Measurements from ENCODE around the gene GH2.

DNA sequence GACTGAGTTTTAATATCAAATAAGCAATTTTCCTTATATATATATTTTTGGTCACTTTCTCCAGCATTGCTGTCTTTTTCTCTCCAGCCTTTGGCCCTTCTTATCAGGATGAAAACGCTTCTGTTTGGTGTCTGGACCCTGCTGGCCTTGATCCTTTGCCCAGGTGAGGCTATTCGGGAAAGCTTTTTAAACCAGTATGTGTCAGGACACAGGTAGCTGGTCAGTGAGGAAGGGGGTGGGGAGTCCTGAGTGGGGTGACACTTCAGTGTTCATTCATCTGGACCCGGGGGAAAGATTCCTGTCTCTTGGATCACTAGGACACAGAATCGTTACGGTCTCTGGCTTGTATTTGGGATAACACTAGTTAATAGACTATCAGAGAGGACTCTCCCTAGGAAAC lies 27.0 kb downstream of the GH2 start:
- TF ChIP-seq, protein P1, sequence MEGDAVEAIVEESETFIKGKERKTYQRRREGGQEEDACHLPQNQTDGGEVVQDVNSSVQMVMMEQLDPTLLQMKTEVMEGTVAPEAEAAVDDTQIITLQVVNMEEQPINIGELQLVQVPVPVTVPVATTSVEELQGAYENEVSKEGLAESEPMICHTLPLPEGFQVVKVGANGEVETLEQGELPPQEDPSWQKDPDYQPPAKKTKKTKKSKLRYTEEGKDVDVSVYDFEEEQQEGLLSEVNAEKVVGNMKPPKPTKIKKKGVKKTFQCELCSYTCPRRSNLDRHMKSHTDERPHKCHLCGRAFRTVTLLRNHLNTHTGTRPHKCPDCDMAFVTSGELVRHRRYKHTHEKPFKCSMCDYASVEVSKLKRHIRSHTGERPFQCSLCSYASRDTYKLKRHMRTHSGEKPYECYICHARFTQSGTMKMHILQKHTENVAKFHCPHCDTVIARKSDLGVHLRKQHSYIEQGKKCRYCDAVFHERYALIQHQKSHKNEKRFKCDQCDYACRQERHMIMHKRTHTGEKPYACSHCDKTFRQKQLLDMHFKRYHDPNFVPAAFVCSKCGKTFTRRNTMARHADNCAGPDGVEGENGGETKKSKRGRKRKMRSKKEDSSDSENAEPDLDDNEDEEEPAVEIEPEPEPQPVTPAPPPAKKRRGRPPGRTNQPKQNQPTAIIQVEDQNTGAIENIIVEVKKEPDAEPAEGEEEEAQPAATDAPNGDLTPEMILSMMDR (IDR thresholded peaks at IDR 0.05): no peak
- TF ChIP-seq ZFX (IDR thresholded peaks at IDR 0.05; ENCODE audit: borderline replicate concordance): no peak
